IMR-90 (cell line): ENCODE results near the gene ADPRS. TPM values are rescaled to one million over a fixed set of nuclear protein-coding genes. Genes with fewer than 3 reads are reported as not detected.

Experiments used
- ATAC-seq: fragments of 200-7000 bp; cut with Tn5 transposase; 2 replicates; pipeline ENCODE4 v1.9.1; 2020; ENCODE audit warnings: low read depth, mild to moderate bottlenecking, moderate library complexity
- BruUV-seq: library from RNA; stranded (reverse); fragments of 400-500 nt; replicated peaks from 2 replicates; lab custom pipeline; 2021; lab: Mats Ljungman, UMichigan
- CTCF ChIA-PET: fragments of 300-600 bp; formaldehyde crosslinking; extraction: SDS; loops from one replicate; lab custom pipeline; 2021; ENCODE audit warnings: antibody characterized with exemption; lab: Yijun Ruan, JAX
- POLR2A ChIA-PET: fragments of 300-600 bp; sonication (Branson Sonifier 250); formaldehyde crosslinking; loops from one replicate; lab custom pipeline; 2022; ENCODE audit warnings: antibody characterized with exemption; ENCODE audit not compliant: unreplicated experiment; lab: Charles Lee
- DNase-seq: peaks from one replicate; pipeline ENCODE4 v3.0.0; 2013
- H2AFZ ChIP-seq: replicated peaks from 2 replicates; pipeline ENCODE3; 2013; ENCODE audit warnings: low read length, mild to moderate bottlenecking; ENCODE audit not compliant: poor library complexity
- H2AK5ac ChIP-seq: 2 replicates; pipeline ENCODE4 v1.6.1; 2013; ENCODE audit warnings: low read depth, low read length, inconsistent platforms
- H2AK9ac ChIP-seq: replicated peaks from 2 replicates; pipeline ENCODE3; 2013; ENCODE audit warnings: mild to moderate bottlenecking, low read depth, low read length, moderate library complexity; ENCODE audit not compliant: poor library complexity
- H2BK120ac ChIP-seq: 2 replicates; pipeline ENCODE4 v1.6.1; 2013; ENCODE audit warnings: low read depth, low read length, inconsistent platforms
- H2BK15ac ChIP-seq: 3 replicates; pipeline ENCODE4 v1.6.1; 2013; ENCODE audit warnings: low read depth, low read length, inconsistent platforms
- H2BK20ac ChIP-seq: 2 replicates; pipeline ENCODE4 v1.6.1; 2013; ENCODE audit warnings: low read depth, mild to moderate bottlenecking, inconsistent platforms, low read length, moderate library complexity
- H2BK5ac ChIP-seq: 2 replicates; pipeline ENCODE4 v1.6.1; 2013; ENCODE audit warnings: mild to moderate bottlenecking, low read depth, low read length, inconsistent platforms; ENCODE audit not compliant: poor library complexity, severe bottlenecking
- H3K14ac ChIP-seq: replicated peaks from 2 replicates; pipeline ENCODE4 v1.6.1; 2013; ENCODE audit warnings: low read depth, low read length, inconsistent platforms
- H3K18ac ChIP-seq: 2 replicates; pipeline ENCODE4 v1.6.1; 2013; ENCODE audit warnings: low read depth, low read length, control low read depth
- H3K23ac ChIP-seq: 2 replicates; pipeline ENCODE4 v1.6.1; 2013; ENCODE audit warnings: low read depth, low read length, inconsistent platforms
- H3K27ac ChIP-seq: 2 replicates; pipeline ENCODE4 v1.5.1; 2013; ENCODE audit warnings: mild to moderate bottlenecking, control low read depth, low read length; ENCODE audit not compliant: insufficient read depth
- H3K27me3 ChIP-seq: 2 replicates; pipeline ENCODE4 v1.6.1; 2013; ENCODE audit warnings: low read length; ENCODE audit not compliant: control insufficient read depth, insufficient read depth
- H3K36me3 ChIP-seq: 2 replicates; pipeline ENCODE4 v1.6.1; 2013; ENCODE audit warnings: low read length, mixed read lengths; ENCODE audit not compliant: control insufficient read depth, insufficient read depth
- H3K4ac ChIP-seq: 2 replicates; pipeline ENCODE4 v1.6.1; 2013; ENCODE audit warnings: low read depth, low read length, inconsistent platforms
- H3K4me1 ChIP-seq: 2 replicates; pipeline ENCODE4 v1.6.1; 2013; ENCODE audit warnings: low read length, mixed read lengths; ENCODE audit not compliant: control insufficient read depth, insufficient read depth
- H3K4me2 ChIP-seq: 2 replicates; pipeline ENCODE4 v1.6.1; 2013; ENCODE audit warnings: low read depth, mild to moderate bottlenecking, control low read depth, low read length, moderate library complexity
- H3K4me3 ChIP-seq: 2 replicates; pipeline ENCODE4 v1.5.1; 2013; ENCODE audit warnings: low read depth, mild to moderate bottlenecking, control low read depth, low read length, moderate library complexity; ENCODE audit not compliant: insufficient read depth
- H3K56ac ChIP-seq: 2 replicates; pipeline ENCODE4 v1.6.1; 2013; ENCODE audit warnings: low read length, inconsistent platforms; ENCODE audit not compliant: insufficient read depth; ENCODE audit errors: extremely low read depth
- H3K79me1 ChIP-seq, 2 experiments: 2 replicates each; pipeline ENCODE4 v1.6.1; 2013; ENCODE audit warnings: low read length in 2 of 2, inconsistent platforms in 1 of 2, low read depth in 1 of 2
- H3K9ac ChIP-seq: 2 replicates; pipeline ENCODE4 v1.6.1; 2013; ENCODE audit warnings: low read depth, low read length, control low read depth
- H3K9me1 ChIP-seq: 2 replicates; pipeline ENCODE4 v1.6.1; 2013; ENCODE audit warnings: low read length, inconsistent platforms; ENCODE audit not compliant: insufficient read depth
- H3K9me3 ChIP-seq: 2 replicates; pipeline ENCODE4 v1.6.1; 2013; ENCODE audit warnings: low read length; ENCODE audit not compliant: control insufficient read depth, insufficient read depth
- H4K20me1 ChIP-seq: 2 replicates; pipeline ENCODE4 v1.6.1; 2013; ENCODE audit warnings: low read length, inconsistent platforms; ENCODE audit not compliant: insufficient read depth
- H4K5ac ChIP-seq: 2 replicates; pipeline ENCODE4 v1.6.1; 2013; ENCODE audit warnings: mild to moderate bottlenecking, low read depth, low read length, control low read depth
- H4K8ac ChIP-seq, 2 experiments: 2 replicates each; pipeline ENCODE4 v1.6.1; 2013; ENCODE audit warnings: low read depth in 2 of 2, low read length in 2 of 2, control low read depth in 1 of 2, inconsistent platforms in 1 of 2
- H4K91ac ChIP-seq: 2 replicates; pipeline ENCODE4 v1.6.1; 2013; ENCODE audit warnings: low read depth, low read length, inconsistent platforms; ENCODE audit not compliant: insufficient read depth
- CHD1 ChIP-seq: IDR thresholded peaks from 2 replicates; pipeline ENCODE4 v1.6.1; 2012; ENCODE audit warnings: low read depth, low read length, improper control_type of control experiment
- MAFK ChIP-seq: IDR thresholded peaks from 2 replicates; pipeline ENCODE4 v1.6.1; 2012; ENCODE audit warnings: low read depth, low read length, improper control_type of control experiment
- RCOR1 ChIP-seq: IDR thresholded peaks from 2 replicates; pipeline ENCODE4 v1.6.1; 2012; ENCODE audit warnings: mild to moderate bottlenecking, low read length, improper control_type of control experiment; ENCODE audit not compliant: insufficient replicate concordance
- WGBS, 2 experiments: methylation state at CpG; one replicate each; pipeline versions ENCODE4 v1.1.5 to v1.1.7; 2013; ENCODE audit warnings: missing lambda C conversion rate in 2 of 2; ENCODE audit not compliant: insufficient read length in 1 of 2; ENCODE audit errors: extremely low coverage in 2 of 2; 5-methylcytosine and 5-hydroxymethylcytosine counted together
- dilution Hi-C: fragments of 300-500 bp; cut with HindIII; formaldehyde crosslinking; loops from one replicate; pipeline ENCODE4 v1.14.3; 2018; ENCODE audit warnings: low sequenced_read_pairs; ENCODE audit not compliant: unreplicated experiment
- in situ Hi-C: fragments of 300-500 bp; cut with MboI; formaldehyde crosslinking; loops from 3 replicates; pipeline ENCODE4 v1.14.3; 2019; ENCODE audit warnings: low sequenced_read_pairs, inconsistent platforms, mixed read lengths
- intact Hi-C: fragments of 100-400 bp; cut with micrococcal nuclease; formaldehyde crosslinking; loops from 2 replicates; pipeline ENCODE4 v1.10.0; 2022
- polyA plus RNA-seq, 3 experiments: library from polyadenylated mRNA; depleted of rRNA; stranded (reverse); fragments of >200 nt; gene quantifications; 2 replicates each; pipeline ENCODE4 v1.2.3, GENCODE V29; 2012; ENCODE audit warnings: low replicate concordance in 1 of 3
- total RNA-seq: library from RNA; depleted of rRNA; stranded (reverse); fragments of >200 nt; gene quantifications from 2 replicates; pipeline ENCODE4 v1.2.3, GENCODE V29; 2012
- TF ChIP-seq, protein P1 (sequence below): fragments of 150-350 bp; IDR thresholded peaks from 2 replicates; pipeline ENCODE4 v1.6.1; 2016; ENCODE audit warnings: low read depth, mild to moderate bottlenecking, low read length, moderate library complexity, borderline replicate concordance
- TF ChIP-seq, protein P2 (sequence below): conservative IDR thresholded peaks from 2 replicates; pipeline ENCODE4 v1.5.1; 2012; ENCODE audit warnings: mild to moderate bottlenecking, low read depth, low read length, improper control_type of control experiment
- TF ChIP-seq, protein P3 (sequence below): fragments of 150-350 bp; IDR thresholded peaks from 2 replicates; pipeline ENCODE4 v1.6.1; 2017; ENCODE audit warnings: mild to moderate bottlenecking, antibody characterized with exemption, low read length, low read depth

ADPRS gene
- total and polyA plus RNA-seq, 2 of the 4 experiments (the other 2 are of a cell fraction) = 31.0 to 37.2 TPM

DNA sequence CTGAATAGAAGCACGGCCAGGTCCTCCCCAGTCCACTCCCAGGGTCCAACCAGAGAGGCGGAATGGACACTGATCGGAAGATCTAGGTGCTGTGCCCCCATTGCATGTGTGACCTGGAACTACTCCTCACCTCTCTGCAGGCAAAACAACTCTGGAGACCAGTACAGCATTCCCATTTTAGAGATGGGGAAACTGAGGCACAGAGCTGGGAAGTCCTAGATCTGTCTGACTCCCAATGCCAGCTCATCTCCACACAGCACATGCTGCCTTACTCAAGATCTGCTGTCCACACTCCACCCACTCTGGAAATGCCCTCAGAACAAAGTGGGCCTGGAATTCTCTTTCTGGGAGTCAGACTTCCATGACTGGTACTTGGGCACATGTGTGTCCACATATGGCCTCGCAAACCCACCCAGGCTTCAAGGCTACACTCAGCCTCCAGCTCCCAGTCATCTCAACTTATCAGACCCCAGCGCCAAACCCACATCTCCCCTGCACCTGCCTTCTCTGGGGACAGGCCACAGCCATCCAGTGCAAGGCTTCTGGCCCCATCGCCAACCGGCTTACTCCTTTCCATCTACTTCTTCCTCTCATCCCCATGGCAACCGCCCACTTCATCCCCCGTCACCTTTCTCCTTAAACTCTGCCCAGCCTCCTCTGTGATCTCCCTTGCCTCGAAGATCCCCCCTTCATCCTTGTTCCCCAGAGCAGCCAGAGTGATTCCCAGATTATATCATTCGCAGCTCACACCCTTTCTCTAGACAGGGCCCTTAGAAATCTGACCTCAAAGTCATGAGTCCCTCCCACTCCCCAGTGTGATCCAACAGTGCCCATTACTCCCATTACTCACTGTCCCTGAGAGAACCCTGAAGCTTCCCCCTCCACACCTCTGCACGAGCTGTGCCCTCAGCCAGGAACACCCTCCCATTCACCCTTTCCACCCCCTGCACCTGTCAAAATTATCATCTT is 33.7 kb downstream of the ADPRS start:
- Histone ChIP-seq H3K4me1 (peaks cover 8% of the 10 kb centered on the region), H3K56ac (no peak overlapping the region), H4K20me1 (no peaks in the 10 kb centered on the region), H4K91ac (no peak overlapping the region), H4K8ac (no peak overlapping the region), H3K14ac (no peak overlapping the region), H3K9me1 (no peaks in the 10 kb centered on the region), H3K23ac (no peak overlapping the region), H3K4ac (no peak overlapping the region), H2AK9ac (no peak overlapping the region), H2BK20ac (no peak overlapping the region), H3K9me3 (no peaks in the 10 kb centered on the region), H3K79me1 (no peaks in the 10 kb centered on the region), H2AFZ (no peak overlapping the region), H4K5ac (no peak overlapping the region), H2BK15ac (no peak overlapping the region), H2BK120ac (no peak overlapping the region), H3K27me3 (peaks cover 34% of the 10 kb centered on the region), H2BK5ac (no peak overlapping the region), H3K18ac (no peak overlapping the region), H2AK5ac (no peak overlapping the region), H3K27ac (no peak overlapping the region), H3K4me3 (no peak overlapping the region), H3K36me3 (no peaks in the 10 kb centered on the region), H3K9ac (no peak overlapping the region), H3K4me2 (no peak overlapping the region)
- in situ Hi-C loops = loop anchor here (25.0 kb wide), 1 partner anchor 290 kb away; no protein-coding TSS in a partner anchor
- POLR2A ChIA-PET = no interaction called here
- CTCF ChIA-PET = interaction anchor here (1.1 kb wide), 1 partner anchor 13 kb away, joined by 3 read pairs; no protein-coding TSS in a partner anchor
- TF ChIP-seq RCOR1 (no peak), CHD1 (no peak), MAFK (no peak)
- TF ChIP-seq, protein P1, sequence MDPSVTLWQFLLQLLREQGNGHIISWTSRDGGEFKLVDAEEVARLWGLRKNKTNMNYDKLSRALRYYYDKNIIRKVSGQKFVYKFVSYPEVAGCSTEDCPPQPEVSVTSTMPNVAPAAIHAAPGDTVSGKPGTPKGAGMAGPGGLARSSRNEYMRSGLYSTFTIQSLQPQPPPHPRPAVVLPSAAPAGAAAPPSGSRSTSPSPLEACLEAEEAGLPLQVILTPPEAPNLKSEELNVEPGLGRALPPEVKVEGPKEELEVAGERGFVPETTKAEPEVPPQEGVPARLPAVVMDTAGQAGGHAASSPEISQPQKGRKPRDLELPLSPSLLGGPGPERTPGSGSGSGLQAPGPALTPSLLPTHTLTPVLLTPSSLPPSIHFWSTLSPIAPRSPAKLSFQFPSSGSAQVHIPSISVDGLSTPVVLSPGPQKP = no peak
- TF ChIP-seq, protein P2, sequence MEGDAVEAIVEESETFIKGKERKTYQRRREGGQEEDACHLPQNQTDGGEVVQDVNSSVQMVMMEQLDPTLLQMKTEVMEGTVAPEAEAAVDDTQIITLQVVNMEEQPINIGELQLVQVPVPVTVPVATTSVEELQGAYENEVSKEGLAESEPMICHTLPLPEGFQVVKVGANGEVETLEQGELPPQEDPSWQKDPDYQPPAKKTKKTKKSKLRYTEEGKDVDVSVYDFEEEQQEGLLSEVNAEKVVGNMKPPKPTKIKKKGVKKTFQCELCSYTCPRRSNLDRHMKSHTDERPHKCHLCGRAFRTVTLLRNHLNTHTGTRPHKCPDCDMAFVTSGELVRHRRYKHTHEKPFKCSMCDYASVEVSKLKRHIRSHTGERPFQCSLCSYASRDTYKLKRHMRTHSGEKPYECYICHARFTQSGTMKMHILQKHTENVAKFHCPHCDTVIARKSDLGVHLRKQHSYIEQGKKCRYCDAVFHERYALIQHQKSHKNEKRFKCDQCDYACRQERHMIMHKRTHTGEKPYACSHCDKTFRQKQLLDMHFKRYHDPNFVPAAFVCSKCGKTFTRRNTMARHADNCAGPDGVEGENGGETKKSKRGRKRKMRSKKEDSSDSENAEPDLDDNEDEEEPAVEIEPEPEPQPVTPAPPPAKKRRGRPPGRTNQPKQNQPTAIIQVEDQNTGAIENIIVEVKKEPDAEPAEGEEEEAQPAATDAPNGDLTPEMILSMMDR = no peak
- TF ChIP-seq, protein P3, sequence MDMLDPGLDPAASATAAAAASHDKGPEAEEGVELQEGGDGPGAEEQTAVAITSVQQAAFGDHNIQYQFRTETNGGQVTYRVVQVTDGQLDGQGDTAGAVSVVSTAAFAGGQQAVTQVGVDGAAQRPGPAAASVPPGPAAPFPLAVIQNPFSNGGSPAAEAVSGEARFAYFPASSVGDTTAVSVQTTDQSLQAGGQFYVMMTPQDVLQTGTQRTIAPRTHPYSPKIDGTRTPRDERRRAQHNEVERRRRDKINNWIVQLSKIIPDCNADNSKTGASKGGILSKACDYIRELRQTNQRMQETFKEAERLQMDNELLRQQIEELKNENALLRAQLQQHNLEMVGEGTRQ = no peak
- BruUV-seq = no TSS peak
- dilution Hi-C loops = no loop called here
- WGBS, 2 experiments = 70% methylated on average over 9 of the region's 12 CpGs; no CpG with 5 or more reads in 1 of the 2 experiments
- intact Hi-C loops = no loop called here
- DNase-seq (no peak), ATAC-seq (no peak)
